Activated naive CD4-positive, alpha-beta T cell treated with anti-CD3 and anti-CD28 coated beads for 36 hours (primary cell): ENCODE measurements around the gene IL17C. TPM values are rescaled to one million over a fixed set of nuclear protein-coding genes. Genes with fewer than 3 reads are reported as not detected.

Source experiments
- CTCF ChIA-PET: fragments of 350-600 bp; sonication (Branson Sonifier 250); formaldehyde crosslinking; loops from one replicate; lab custom pipeline; 2021; ENCODE audit warnings: antibody characterized with exemption; lab: Charles Lee
- DNase-seq: peaks from one replicate; pipeline ENCODE4 v3.0.0-alpha.2; 2020
- H3K27ac Mint-ChIP-seq: one replicate; pipeline ENCODE4 v1.8.0; 2021; ENCODE audit warnings: mild to moderate bottlenecking, mixed read lengths
- H3K27me3 Mint-ChIP-seq: one replicate; pipeline ENCODE4 v1.8.0; 2021; ENCODE audit warnings: low read depth, mixed read lengths
- H3K36me3 Mint-ChIP-seq: one replicate; pipeline ENCODE4 v1.8.0; 2021; ENCODE audit warnings: low read depth, mixed read lengths
- H3K4me1 Mint-ChIP-seq: one replicate; pipeline ENCODE4 v1.8.0; 2021; ENCODE audit warnings: low read depth, mixed read lengths
- H3K4me3 Mint-ChIP-seq: one replicate; pipeline ENCODE4 v1.8.0; 2021; ENCODE audit warnings: mild to moderate bottlenecking, moderate library complexity, mixed read lengths
- H3K9me3 Mint-ChIP-seq: one replicate; pipeline ENCODE4 v1.8.0; 2021; ENCODE audit warnings: mixed read lengths
- intact Hi-C: fragments of 100-400 bp; cut with micrococcal nuclease; formaldehyde crosslinking; loops from one replicate; pipeline ENCODE4 v1.15.1; 2023
- total RNA-seq, 2 experiments: library from RNA; stranded (reverse); gene quantifications; one replicate each; pipeline ENCODE4 v1.2.3, GENCODE V29; 2021

Gene IL17C
- total RNA-seq, 2 experiments from 2014 or later, result not detected

DNA sequence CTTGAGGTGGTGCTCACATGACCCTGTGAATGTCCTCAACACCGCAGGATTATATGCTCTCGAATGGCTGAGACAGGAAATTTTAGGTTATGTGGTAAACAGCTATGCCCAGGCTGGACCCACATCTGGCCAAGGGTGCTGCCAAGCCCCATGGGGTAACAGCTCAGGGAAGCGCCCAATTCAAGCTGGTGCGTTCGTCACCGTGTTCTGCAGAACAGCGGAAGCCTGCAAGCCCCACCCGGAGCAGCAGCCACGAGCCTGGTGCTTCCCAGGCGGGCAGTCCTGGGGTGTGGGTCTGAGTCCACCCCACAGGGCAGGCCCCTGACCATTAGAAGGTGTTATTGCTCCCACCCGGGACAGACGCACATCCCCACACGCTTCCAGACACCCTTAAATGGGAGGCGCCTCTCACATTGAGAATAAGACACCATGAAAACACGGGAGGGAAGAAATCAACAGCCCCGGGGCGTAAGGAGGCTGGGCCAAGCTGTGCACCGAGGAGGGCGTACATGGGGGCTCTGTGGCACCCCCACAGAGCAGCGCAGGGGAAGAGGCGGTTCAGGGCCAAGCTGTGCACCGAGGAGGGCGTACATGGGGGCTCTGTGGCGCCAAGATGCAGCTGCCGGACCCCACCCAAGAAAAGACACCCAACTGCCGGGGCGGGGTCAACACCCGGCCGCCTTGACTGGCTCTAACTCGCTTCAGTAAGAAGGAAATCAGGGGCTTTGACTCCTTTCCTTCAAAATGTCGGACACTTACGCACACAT is 15.4 kb downstream of the IL17C start:
- no peaks in the 10 kb centered on the region for H3K27me3 Mint-ChIP-seq
- H3K27ac Mint-ChIP-seq, result peak overlapping the region; percentile 50
- H3K4me1 Mint-ChIP-seq, result peaks cover 18% of the 10 kb centered on the region
- DNase-seq, result no peak
- H3K9me3 Mint-ChIP-seq, result no peaks in the 10 kb centered on the region
- H3K36me3 Mint-ChIP-seq, result peaks cover 13% of the 10 kb centered on the region
- intact Hi-C loops, result no loop called here
- CTCF ChIA-PET, result no interaction called here
- H3K4me3 Mint-ChIP-seq, result no peak overlapping the region

DNA sequence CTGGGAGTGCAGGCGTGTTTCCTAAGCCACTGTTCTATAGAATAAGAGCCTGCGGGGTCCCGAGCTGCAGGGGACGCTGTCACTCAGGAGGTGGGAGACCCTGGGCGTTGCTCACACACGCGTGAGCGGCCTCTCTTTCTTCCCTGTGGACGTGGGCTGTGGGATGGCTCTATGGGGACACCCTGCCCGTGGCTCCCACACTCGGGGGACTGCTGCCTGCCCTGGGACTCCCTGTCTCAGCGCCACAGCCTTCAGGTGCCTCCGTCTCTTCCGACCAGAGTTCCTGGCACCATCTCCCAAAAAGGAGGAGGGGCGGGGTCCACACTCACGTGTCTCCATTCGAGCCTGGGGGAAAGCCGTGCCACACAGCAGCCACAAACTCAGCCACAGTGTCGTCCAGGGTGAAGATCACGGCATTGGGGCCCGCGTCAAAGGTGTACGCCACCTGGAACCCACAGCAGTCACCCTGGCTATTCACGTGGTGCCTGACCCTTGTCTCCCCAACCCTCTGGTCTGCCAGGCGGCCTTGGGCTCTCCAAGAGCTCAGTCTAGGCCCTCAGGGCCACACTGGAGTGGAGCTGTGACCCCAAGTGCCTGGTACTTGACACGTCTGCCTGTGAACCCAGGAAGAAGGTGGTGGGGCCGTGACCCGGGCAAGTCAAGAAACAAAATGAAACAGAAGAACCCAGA is 16.1 kb downstream of the IL17C start:
- H3K27ac Mint-ChIP-seq, result peak overlapping the region; percentile 50
- CTCF ChIA-PET, result no interaction called here

DNA sequence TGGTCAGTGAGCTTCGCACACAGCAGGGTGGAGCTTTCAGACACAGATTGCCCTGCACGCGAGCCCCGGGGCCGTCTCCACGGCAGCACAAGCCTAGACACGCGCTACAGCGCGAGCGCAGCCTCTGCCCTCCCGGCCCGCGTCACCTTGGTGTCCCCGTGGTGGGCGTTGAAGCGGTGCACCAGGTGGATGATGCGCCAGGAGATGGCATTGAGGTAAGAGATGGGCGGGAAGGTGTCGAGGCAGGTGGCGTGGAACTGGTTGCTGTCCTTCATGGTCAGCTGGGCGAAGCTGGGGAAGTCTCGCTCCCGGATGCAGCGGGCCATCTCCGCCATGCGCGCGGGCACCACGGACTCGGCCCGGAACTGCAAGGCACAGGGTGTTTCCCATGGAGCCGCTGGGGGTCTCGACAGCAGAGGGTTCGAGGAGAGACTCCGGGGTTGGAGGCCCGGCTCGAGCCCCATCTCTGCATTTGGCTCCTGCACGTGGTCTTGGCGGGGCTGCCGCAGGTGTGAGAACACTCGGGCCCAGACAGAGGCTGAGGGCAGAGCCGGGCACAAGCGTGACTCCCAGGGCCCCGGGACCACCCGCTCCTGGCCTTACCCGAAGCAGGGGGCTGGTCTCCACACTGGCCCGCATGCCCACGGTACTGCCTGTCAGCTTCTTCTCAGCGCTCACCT is 16.8 kb downstream of the IL17C start:
- Mint-ChIP-seq H3K4me3 (no peak overlapping the region), H3K36me3 (peaks cover 8% of the 10 kb centered on the region), H3K27me3 (no peaks in the 10 kb centered on the region), H3K27ac (no peak overlapping the region), H3K4me1 (peaks cover 9% of the 10 kb centered on the region), H3K9me3 (no peaks in the 10 kb centered on the region)
- DNase-seq, result no peak
- CTCF ChIA-PET, result no interaction called here
- intact Hi-C loops, result no loop called here

More for the DNA sequence above, 16.1 kb downstream of the IL17C start:
- intact Hi-C loops, result no loop called here
- peaks cover 12% of the 10 kb centered on the region for H3K4me1 Mint-ChIP-seq
- no peaks in the 10 kb centered on the region for H3K9me3 Mint-ChIP-seq
- peaks cover 10% of the 10 kb centered on the region for H3K36me3 Mint-ChIP-seq
- no peak for DNase-seq
- no peak overlapping the region for H3K4me3 Mint-ChIP-seq
- no peaks in the 10 kb centered on the region for H3K27me3 Mint-ChIP-seq

DNA sequence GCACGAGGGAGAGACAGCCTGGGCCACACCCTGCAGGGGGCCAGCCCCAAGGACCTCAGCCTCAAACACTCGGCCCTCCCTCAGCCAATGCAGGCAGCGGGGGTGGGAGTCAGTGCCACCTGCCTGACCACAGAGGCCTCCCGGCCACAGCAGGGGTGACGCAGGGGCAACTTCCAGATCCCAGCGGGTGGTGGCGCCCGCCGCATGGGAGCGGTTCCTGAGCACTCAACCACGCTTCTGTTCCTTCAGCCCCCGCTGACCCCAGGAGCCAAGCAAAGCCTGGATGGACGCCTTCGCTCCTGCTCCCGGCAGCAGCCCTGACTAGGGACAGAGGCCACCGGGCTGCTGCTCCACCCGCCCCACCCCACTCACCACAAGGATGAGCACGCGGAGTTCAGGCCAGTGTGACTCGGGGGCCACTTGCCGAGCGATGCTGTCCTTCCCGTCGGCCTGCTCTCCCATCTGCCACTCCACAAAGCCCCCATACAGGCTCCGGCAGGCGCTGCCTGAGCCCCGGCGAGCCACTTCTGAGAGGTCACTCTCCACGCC is 17.4 kb downstream of the IL17C start:
- H3K36me3 Mint-ChIP-seq, result peaks cover 7% of the 10 kb centered on the region
- H3K4me3 Mint-ChIP-seq, result no peak overlapping the region
- H3K9me3 Mint-ChIP-seq, result no peaks in the 10 kb centered on the region
- H3K27ac Mint-ChIP-seq, result no peak overlapping the region
- no peak for DNase-seq
- intact Hi-C loops, result no loop called here
- peaks cover 8% of the 10 kb centered on the region for H3K4me1 Mint-ChIP-seq
- no peaks in the 10 kb centered on the region for H3K27me3 Mint-ChIP-seq
- CTCF ChIA-PET, result no interaction called here

DNA sequence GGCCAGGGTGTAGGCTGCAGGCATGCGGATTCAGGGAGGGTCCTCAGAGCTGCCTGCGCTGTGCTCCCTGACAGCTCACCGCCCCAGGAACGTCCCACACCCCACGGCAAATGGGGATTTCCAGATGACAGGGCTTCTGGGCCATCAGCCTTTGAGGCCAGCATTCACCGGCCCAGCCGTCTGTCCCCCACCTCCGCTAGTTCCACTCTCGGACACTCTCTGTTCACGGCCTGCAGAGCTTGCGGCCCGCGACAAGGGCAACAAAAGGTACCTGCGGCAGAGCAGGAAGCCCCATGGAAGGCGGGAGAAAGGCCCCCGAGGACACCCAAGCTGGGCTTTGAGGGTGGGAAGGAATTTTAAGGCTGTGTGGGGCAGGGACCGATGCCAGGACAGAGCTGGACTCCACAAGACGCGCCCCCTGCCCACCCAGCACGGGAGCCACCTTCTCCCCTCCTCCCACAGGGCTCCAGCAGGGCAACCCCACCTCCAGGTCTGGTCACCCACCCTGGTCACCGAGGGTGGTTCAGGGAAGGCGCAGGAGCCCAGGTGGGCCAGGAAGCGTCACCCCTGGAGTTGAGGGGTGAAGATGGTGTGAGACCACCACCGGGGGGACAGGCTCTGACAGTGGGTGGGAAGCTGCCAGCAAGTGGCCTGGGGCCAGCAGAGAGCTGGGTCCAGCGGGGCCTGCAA is 18.1 kb downstream of the IL17C start:
- DNase-seq, result no peak
- Mint-ChIP-seq H3K27me3 (no peaks in the 10 kb centered on the region), H3K4me3 (no peak overlapping the region), H3K36me3 (peaks cover 7% of the 10 kb centered on the region), H3K9me3 (no peaks in the 10 kb centered on the region), H3K27ac (no peak overlapping the region), H3K4me1 (peaks cover 12% of the 10 kb centered on the region)
- CTCF ChIA-PET, result no interaction called here
- intact Hi-C loops, result no loop called here

DNA sequence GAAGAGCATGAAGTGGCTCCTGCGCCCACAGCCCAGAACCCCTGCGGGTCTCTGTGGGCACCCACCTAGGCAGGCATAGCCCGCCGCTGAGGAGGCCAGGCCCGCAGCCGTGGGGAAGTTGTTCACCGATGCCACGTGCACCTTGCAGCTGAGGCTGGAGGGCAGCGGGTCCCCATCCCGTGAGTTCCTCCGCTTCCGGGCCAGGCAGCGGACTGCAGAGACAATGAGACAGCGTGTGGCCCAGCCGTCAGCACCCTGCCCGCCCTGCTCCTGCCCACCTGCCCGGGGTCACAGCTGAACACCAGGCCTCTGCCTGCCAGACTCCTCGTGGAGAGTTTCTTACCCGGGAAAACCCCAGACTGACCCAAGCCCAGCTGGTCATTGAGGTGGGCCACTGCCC is 19.0 kb downstream of the IL17C start:
- DNase-seq, result no peak
- Mint-ChIP-seq H3K36me3 (peaks cover 7% of the 10 kb centered on the region), H3K9me3 (no peaks in the 10 kb centered on the region), H3K27me3 (no peaks in the 10 kb centered on the region), H3K4me3 (no peak overlapping the region), H3K4me1 (peaks cover 10% of the 10 kb centered on the region), H3K27ac (no peak overlapping the region)
- intact Hi-C loops, result no loop called here
- CTCF ChIA-PET, result no interaction called here

DNA sequence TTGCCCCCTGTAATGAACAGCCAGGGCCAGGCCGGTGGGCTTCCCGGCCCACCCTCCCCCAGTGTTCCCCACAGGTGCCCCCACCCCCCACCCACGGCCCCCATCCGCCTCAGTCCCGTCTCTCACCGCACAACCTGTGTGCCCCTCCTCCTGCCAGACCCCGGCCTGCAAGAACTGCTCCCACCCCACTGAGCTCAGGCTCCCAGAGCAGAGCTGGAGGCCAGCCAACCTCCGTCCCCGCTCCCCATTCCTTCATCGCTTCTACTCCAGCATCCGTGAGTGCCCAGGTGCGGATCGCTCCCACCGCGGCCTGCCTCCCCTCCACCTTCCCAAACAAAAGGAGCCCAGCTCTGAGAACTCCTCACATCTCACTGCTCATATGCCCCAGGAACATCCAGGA is 20.3 kb downstream of the IL17C start:
- no peak overlapping the region for H3K27ac Mint-ChIP-seq
- no peak for DNase-seq

DNA sequence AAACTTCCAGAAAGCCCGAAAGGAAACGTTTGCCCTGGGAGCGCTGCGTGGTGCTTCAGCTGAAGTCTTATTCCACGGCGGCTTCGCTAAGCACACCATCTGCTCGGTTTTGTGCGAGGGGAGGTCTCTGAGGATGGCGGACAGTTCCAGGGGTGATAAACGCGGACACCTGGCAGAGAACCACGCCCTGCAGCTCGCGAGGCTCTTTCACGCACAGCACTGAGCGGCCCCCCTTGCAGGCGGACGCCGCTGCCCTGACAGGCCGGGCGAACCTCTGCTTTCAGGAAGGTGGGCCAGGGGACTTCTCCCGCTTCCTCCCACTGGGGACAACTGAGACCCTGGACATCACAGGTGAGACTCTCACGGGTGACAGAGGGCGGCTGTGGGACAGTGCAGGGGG is 20.8 kb downstream of the IL17C start:
- CTCF ChIA-PET, result no interaction called here
- no peak for DNase-seq
- no peaks in the 10 kb centered on the region for H3K27me3 Mint-ChIP-seq
- H3K4me1 Mint-ChIP-seq, result peaks cover 13% of the 10 kb centered on the region
- peaks cover 7% of the 10 kb centered on the region for H3K36me3 Mint-ChIP-seq
- no peaks in the 10 kb centered on the region for H3K9me3 Mint-ChIP-seq
- no peak overlapping the region for H3K4me3 Mint-ChIP-seq
- no peak overlapping the region for H3K27ac Mint-ChIP-seq
- intact Hi-C loops, result no loop called here

More for the DNA sequence above, 20.3 kb downstream of the IL17C start:
- intact Hi-C loops, result no loop called here
- no peak overlapping the region for H3K4me3 Mint-ChIP-seq
- peaks cover 10% of the 10 kb centered on the region for H3K4me1 Mint-ChIP-seq
- CTCF ChIA-PET, result no interaction called here
- H3K27me3 Mint-ChIP-seq, result no peaks in the 10 kb centered on the region
- H3K9me3 Mint-ChIP-seq, result no peaks in the 10 kb centered on the region
- H3K36me3 Mint-ChIP-seq, result peaks cover 7% of the 10 kb centered on the region

DNA sequence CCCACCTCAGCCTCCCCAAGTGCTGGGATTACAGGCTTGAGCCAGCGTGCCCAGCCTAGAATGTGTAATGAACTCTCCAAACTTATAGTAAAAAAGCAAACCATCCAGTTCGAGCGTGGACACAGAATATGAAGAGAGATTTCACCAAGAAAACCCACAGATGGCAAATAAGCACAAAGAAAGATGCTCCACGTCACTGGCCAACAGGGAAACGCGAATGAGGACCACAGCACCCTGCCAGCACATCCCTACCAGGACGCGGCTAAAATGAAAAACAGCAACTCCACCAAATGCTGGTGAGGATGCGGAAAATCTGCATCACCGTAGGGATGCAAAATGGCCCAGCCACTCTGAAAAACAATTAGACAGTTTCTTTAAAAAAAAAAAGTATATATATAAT is 23.1 kb downstream of the IL17C start:
- Mint-ChIP-seq H3K36me3 (peaks cover 2% of the 10 kb centered on the region), H3K9me3 (no peaks in the 10 kb centered on the region), H3K4me3 (peak overlapping the region; percentile 27), H3K27ac (no peak overlapping the region), H3K4me1 (peaks cover 13% of the 10 kb centered on the region), H3K27me3 (no peaks in the 10 kb centered on the region)
- DNase-seq, result no peak
- CTCF ChIA-PET, result no interaction called here
- intact Hi-C loops, result no loop called here

DNA sequence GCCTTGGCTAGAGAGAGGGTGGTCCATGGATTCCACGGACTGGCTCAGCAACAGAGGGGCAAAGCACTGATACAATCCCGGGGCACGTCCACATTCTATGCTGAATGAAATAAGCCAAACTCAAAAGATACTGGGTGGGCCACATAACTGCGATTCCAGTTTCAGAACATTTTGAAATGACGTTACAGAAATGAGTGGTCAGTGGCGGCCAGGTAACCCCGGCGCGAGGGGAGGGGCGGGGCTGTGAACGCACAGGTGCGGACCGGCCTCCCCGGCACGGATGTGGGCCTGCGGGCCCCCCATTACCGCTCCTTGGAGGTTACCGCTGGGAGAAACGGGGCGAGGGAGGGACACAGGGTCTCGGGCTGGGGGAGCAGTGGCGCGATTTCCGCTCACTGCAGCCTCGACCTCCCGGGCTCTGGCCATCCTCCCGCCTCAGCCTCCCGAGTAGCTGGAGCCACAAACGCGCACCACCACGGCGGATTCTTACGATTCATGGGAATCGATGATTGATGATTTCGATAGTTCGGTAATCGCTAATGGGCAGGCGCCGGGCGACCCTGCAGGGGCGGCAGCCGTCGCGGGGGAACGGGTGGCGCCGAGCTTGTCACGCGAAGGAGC is 24.0 kb downstream of the IL17C start:
- CTCF ChIA-PET, result no interaction called here
- intact Hi-C loops, result no loop called here
- H3K27me3 Mint-ChIP-seq, result no peaks in the 10 kb centered on the region
- H3K27ac Mint-ChIP-seq, result peak overlapping the region; percentile 79
- H3K36me3 Mint-ChIP-seq, result peaks cover 2% of the 10 kb centered on the region
- peaks cover 13% of the 10 kb centered on the region for H3K4me1 Mint-ChIP-seq
- peak; percentile 44 for DNase-seq
- peak overlapping the region; percentile 90 for H3K4me3 Mint-ChIP-seq
- no peaks in the 10 kb centered on the region for H3K9me3 Mint-ChIP-seq

DNA sequence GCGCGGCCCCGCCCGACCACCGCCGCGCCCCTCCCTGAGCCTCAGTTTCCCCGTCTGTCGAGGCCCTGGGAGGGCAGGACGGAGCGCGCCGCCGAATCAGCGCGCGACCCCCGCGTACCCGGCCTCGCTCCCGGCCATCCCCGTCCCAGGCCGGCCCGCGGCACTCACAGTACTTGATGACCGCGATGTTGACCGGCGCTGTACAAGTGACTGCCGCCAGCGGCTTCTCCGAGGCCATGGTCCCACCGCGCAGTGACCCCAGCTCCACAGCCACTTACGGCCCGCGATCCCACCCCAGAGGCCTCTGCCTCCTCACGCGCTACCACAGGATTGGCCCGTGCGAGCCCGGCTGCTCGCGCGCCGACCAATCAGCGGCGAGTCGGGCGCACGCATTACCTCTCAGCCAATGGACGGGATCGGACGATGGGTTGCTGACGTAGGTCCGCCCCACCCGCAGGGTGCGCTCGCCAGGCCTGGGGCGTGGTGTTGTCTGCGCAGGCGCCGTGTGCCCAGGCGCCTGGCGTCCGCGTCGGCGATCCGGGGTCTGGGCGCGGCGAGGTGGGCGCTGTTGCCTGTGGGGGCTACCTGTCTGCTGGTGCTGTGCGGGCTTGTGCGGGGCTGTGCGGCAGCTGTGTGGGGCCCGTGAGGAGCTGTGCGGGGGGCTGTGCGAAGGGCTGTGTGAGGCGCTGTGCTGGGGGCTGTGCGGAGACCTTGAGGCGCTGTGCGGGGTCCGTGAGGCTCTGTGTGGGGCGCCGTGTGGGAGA is 24.7 kb downstream of the IL17C start, which contains the start of gene MVD:
MVD (minus strand) TSS at position 249 of the 764 bp plus-strand sequence; CDS start at position 238, 11 bp downstream.
- Mint-ChIP-seq H3K27me3 (no peaks in the 10 kb centered on the region), H3K27ac (peak within 1 kb of the TSS; percentile 86), H3K4me1 (peaks cover 13% of the 10 kb centered on the region), H3K36me3 (peaks cover 2% of the 10 kb centered on the region), H3K9me3 (no peaks in the 10 kb centered on the region), H3K4me3 (peak within 1 kb of the TSS; percentile 90)
- peak; percentile 97 for DNase-seq
- CTCF ChIA-PET, result no interaction called here
- intact Hi-C loops, result loop anchor here (1.0 kb wide), 6 partner anchors 12 to 93 kb away; partner anchors contain the start of genes CTU2, CYBA, RNF166 and SNAI3
